CMK (cell line): Measurements from ENCODE around the gene USH2A.

Experiments
- DNase-seq: peaks from one replicate; pipeline ENCODE4 v3.0.0-alpha.2; 2010; ENCODE audit warnings: low read depth

USH2A gene

GRCh38 chr1:216124192-216124781 is 299.0 kb downstream of the USH2A start:
- DNase-seq: no peak

- no peak for DNase-seq
These were observed 299.6 kb downstream of the USH2A start for GRCh38 chr1:216123446-216124191.

GRCh38 chr1:216119600-216119999 is 303.6 kb downstream of the USH2A start:
- peak; percentile 3 for DNase-seq

GRCh38 chr1:216114180-216114579 is 309.1 kb downstream of the USH2A start:
- DNase-seq: no peak

GRCh38 chr1:216113181-216113580 is 310.1 kb downstream of the USH2A start:
- DNase-seq: no peak

GRCh38 chr1:216111842-216112241 is 311.4 kb downstream of the USH2A start:
- DNase-seq: no peak

GRCh38 chr1:216095400-216095799 is 327.8 kb downstream of the USH2A start:
- DNase-seq: no peak

GRCh38 chr1:216090556-216090955 is 332.7 kb downstream of the USH2A start:
- no peak for DNase-seq

GRCh38 chr1:216086678-216087077 is 336.6 kb downstream of the USH2A start:
- no peak for DNase-seq

- DNase-seq: no peak
These were observed 341.8 kb downstream of the USH2A start for GRCh38 chr1:216081445-216081844.

- no peak for DNase-seq
These were observed 346.5 kb downstream of the USH2A start for GRCh38 chr1:216076751-216077150.

GRCh38 chr1:216075339-216075738 is 347.9 kb downstream of the USH2A start:
- DNase-seq: no peak

- DNase-seq: no peak
These were observed 349.3 kb downstream of the USH2A start for GRCh38 chr1:216073793-216074595.

GRCh38 chr1:216071262-216071661 is 352.0 kb downstream of the USH2A start:
- no peak for DNase-seq

GRCh38 chr1:216064643-216065042 is 358.6 kb downstream of the USH2A start:
- DNase-seq: no peak

- DNase-seq: no peak
These were observed 365.3 kb downstream of the USH2A start for GRCh38 chr1:216057947-216058346.

- no peak for DNase-seq
These were observed 366.2 kb downstream of the USH2A start for GRCh38 chr1:216057063-216057462.

GRCh38 chr1:216055004-216055403 is 368.2 kb downstream of the USH2A start:
- no peak for DNase-seq

GRCh38 chr1:216054600-216054999 is 368.6 kb downstream of the USH2A start:
- DNase-seq: no peak

- DNase-seq: no peak
These were observed 372.2 kb downstream of the USH2A start for GRCh38 chr1:216051071-216051470.

- no peak for DNase-seq
These were observed 373.4 kb downstream of the USH2A start for GRCh38 chr1:216049741-216050430.

- no peak for DNase-seq
These were observed 375.3 kb downstream of the USH2A start for GRCh38 chr1:216047811-216048572.
